SU-DHL-6 (cell line): ENCODE data around the gene CAPN5.

ENCODE experiments used
- H2AFZ ChIP-seq: fragments of 200-600 bp; sonication (generic); 2 replicates; pipeline ENCODE4 v1.6.1; 2014; ENCODE audit warnings: low read depth, mild to moderate bottlenecking, moderate library complexity, mixed read lengths, antibody characterized with exemption, low read length; ENCODE audit not compliant: severe bottlenecking
- H3F3A ChIP-seq: fragments of 200-600 bp; shearing (Covaris generic); 2 replicates; pipeline ENCODE4 v1.6.0; 2016; ENCODE audit warnings: antibody characterized with exemption, mild to moderate bottlenecking; ENCODE audit not compliant: insufficient read depth
- H3K27ac ChIP-seq: fragments of 200-600 bp; sonication (generic); 2 replicates; pipeline ENCODE4 v1.5.1; 2016; ENCODE audit warnings: low read depth, mild to moderate bottlenecking, low read length, moderate library complexity, mixed read lengths
- H3K27me3 ChIP-seq: fragments of 200-600 bp; sonication (generic), shearing (Covaris generic); 2 replicates; pipeline ENCODE4 v1.6.0; 2014; ENCODE audit warnings: mild to moderate bottlenecking, low read length
- H3K36me3 ChIP-seq: fragments of 200-600 bp; sonication (generic); 2 replicates; pipeline ENCODE4 v1.6.1; 2014; ENCODE audit warnings: mild to moderate bottlenecking, low read length, mixed read lengths
- H3K4me2 ChIP-seq: fragments of 300-600, 200-600 bp; shearing (Covaris generic), sonication (generic); 2 replicates; pipeline ENCODE4 v1.6.0; 2014; ENCODE audit warnings: low read length, low read depth, mild to moderate bottlenecking; ENCODE audit not compliant: poor library complexity, severe bottlenecking
- H3K4me3 ChIP-seq: fragments of 200-600 bp; sonication (generic); 2 replicates; pipeline ENCODE4 v1.5.1; 2014; ENCODE audit warnings: antibody characterized with exemption, low read length, mild to moderate bottlenecking, mixed read lengths; ENCODE audit not compliant: insufficient read depth, poor library complexity, severe bottlenecking
- H3K79me2 ChIP-seq: fragments of 200-600 bp; sonication (generic); 2 replicates; pipeline ENCODE4 v1.6.1; 2014; ENCODE audit warnings: mild to moderate bottlenecking, low read length, moderate library complexity; ENCODE audit not compliant: insufficient read depth
- H3K9ac ChIP-seq: fragments of 200-600 bp; sonication (generic); 2 replicates; pipeline ENCODE4 v1.7.0; 2014; ENCODE audit warnings: mild to moderate bottlenecking, low read length
- H3K9me2 ChIP-seq: fragments of 200-600 bp; sonication (generic); replicated peaks from 2 replicates; pipeline ENCODE4 v1.6.1; 2014; ENCODE audit warnings: low read length; ENCODE audit not compliant: insufficient read depth
- H3K9me3 ChIP-seq: fragments of 200-600 bp; sonication (generic); 2 replicates; pipeline ENCODE4 v1.6.1; 2014; ENCODE audit warnings: low read length, mixed read lengths; ENCODE audit not compliant: insufficient read depth
- H4K20me1 ChIP-seq: fragments of 200-600 bp; sonication (generic); 2 replicates; pipeline ENCODE4 v1.6.1; 2014; ENCODE audit warnings: low read depth, mild to moderate bottlenecking, antibody characterized with exemption, low read length, moderate library complexity, mixed read lengths
- EZH2phosphoT487 ChIP-seq: fragments of 200-600 bp; sonication (generic), shearing (Covaris generic); conservative IDR thresholded peaks from 2 replicates; pipeline ENCODE4 v1.6.1; 2018; ENCODE audit warnings: mild to moderate bottlenecking, antibody characterized with exemption, low read length, moderate library complexity, mixed read lengths
- TF ChIP-seq, protein P1 (sequence below): fragments of 200-600 bp; sonication (generic); IDR thresholded peaks from one replicate; pipeline ENCODE4 v1.5.1; 2017; ENCODE audit warnings: antibody characterized with exemption, mild to moderate bottlenecking, low read length, moderate library complexity; ENCODE audit not compliant: insufficient read depth, poor library complexity, severe bottlenecking

CAPN5 gene

DNA sequence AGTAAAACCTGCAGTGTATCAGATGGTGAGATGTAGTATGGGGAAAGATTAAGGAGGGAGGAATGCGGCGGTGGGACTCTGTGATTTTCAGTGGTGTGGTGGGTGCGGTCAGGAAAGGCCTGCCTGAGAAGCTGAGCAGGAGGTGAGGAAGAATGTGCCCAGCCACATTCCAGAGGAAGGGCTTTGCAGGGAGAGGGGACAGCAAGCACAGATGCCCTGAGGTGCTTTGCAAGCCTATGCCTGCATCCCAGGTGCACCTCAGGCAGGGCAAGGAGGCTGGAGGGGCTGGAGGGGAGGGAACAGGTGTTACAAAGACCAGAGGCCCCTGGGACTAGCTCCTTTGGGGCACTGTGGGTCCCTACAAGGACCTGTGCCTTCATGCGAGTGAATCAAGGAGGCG is 103.3 kb downstream of the CAPN5 start:
- no peaks in the 10 kb centered on the region for H4K20me1 ChIP-seq
- no peaks in the 10 kb centered on the region for H3K27me3 ChIP-seq
- no peaks in the 10 kb centered on the region for H3K9me2 ChIP-seq
- H3K4me2 ChIP-seq, result no peak overlapping the region
- no peak for TF ChIP-seq EZH2phosphoT487
- TF ChIP-seq, protein P1, sequence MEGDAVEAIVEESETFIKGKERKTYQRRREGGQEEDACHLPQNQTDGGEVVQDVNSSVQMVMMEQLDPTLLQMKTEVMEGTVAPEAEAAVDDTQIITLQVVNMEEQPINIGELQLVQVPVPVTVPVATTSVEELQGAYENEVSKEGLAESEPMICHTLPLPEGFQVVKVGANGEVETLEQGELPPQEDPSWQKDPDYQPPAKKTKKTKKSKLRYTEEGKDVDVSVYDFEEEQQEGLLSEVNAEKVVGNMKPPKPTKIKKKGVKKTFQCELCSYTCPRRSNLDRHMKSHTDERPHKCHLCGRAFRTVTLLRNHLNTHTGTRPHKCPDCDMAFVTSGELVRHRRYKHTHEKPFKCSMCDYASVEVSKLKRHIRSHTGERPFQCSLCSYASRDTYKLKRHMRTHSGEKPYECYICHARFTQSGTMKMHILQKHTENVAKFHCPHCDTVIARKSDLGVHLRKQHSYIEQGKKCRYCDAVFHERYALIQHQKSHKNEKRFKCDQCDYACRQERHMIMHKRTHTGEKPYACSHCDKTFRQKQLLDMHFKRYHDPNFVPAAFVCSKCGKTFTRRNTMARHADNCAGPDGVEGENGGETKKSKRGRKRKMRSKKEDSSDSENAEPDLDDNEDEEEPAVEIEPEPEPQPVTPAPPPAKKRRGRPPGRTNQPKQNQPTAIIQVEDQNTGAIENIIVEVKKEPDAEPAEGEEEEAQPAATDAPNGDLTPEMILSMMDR, result no peak
- H3K79me2 ChIP-seq, result no peaks in the 10 kb centered on the region
- no peak overlapping the region for H3K9ac ChIP-seq
- no peak overlapping the region for H2AFZ ChIP-seq
- H3K27ac ChIP-seq, result no peak overlapping the region
- no peaks in the 10 kb centered on the region for H3F3A ChIP-seq
- H3K4me3 ChIP-seq, result no peak overlapping the region
- H3K9me3 ChIP-seq, result no peaks in the 10 kb centered on the region
- no peaks in the 10 kb centered on the region for H3K36me3 ChIP-seq

DNA sequence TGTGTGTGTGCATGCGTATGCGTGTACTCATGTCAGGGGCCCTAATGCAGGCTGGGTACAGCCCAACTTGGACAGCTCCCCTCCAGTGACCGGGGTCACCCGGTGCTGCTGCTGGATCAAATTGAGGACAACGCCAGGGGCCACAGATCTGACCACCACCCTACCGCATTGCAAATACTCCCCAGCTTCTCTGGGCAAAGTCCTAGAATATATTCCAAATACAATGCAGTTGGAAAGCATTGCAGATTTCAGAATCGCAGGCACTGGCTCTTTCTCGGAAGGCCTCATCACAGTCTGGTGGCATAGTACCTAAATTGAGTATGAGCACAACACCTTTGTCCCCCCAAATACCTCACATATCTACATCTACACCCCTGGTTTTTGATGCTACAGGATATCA is 104.5 kb downstream of the CAPN5 start:
- no peaks in the 10 kb centered on the region for H3F3A ChIP-seq
- H3K27me3 ChIP-seq, result no peaks in the 10 kb centered on the region
- no peak overlapping the region for H3K27ac ChIP-seq
- no peak overlapping the region for H3K9ac ChIP-seq
- H3K4me2 ChIP-seq, result no peak overlapping the region
- H3K79me2 ChIP-seq, result no peaks in the 10 kb centered on the region
- H4K20me1 ChIP-seq, result no peaks in the 10 kb centered on the region
- no peaks in the 10 kb centered on the region for H3K36me3 ChIP-seq
- no peaks in the 10 kb centered on the region for H3K9me2 ChIP-seq
- TF ChIP-seq, protein P1, result no peak
- TF ChIP-seq EZH2phosphoT487, result no peak
- no peak overlapping the region for H3K4me3 ChIP-seq
- H2AFZ ChIP-seq, result no peak overlapping the region
- H3K9me3 ChIP-seq, result no peaks in the 10 kb centered on the region

DNA sequence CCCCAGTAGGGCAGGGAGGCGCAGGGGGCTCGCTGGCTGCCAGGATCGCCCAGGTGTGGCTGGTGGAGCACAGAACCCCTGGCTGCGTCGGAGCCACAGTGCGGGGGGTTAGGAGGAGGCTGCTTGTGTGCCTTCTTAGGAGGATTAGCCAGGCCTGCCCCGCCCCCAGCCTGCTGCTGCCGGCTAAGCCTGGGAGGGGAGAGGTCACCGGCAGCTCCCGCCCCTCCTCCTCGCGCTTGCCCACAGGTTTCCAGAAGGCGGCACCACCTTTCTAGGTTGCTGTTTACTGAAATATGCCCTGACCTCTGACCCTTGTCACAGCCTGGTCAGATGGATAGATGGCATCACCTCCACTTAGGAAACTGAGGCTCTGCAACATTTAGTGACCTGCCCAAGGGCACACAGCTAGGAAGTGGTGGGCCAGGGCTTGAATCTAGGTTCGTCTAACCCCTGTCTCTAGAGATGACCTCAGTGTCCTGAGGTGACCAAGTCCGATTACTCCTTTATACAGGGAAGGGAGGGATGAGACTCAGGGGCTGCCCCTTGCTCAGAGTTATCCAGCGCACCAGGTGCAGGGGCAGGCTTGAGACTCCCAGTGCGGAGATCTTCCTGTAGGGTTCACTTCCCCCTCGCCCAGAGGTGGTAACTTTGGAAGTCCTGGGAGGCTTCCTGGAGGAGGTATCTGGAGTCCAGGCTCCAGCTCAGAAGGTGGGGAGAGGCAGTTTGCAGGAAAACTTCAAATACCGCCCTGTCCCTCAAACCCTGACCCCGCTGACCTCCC is 105.3 kb downstream of the CAPN5 start:
- no peaks in the 10 kb centered on the region for H3K9me3 ChIP-seq

More for the DNA sequence above, 105.3 kb downstream of the CAPN5 start:
- no peak overlapping the region for H3K9ac ChIP-seq
- no peaks in the 10 kb centered on the region for H3K9me2 ChIP-seq
- H3K36me3 ChIP-seq, result no peaks in the 10 kb centered on the region
- no peaks in the 10 kb centered on the region for H4K20me1 ChIP-seq
- no peaks in the 10 kb centered on the region for H3K27me3 ChIP-seq
- no peak for TF ChIP-seq EZH2phosphoT487
- TF ChIP-seq, protein P1, result no peak
- H3K79me2 ChIP-seq, result no peaks in the 10 kb centered on the region
- no peak overlapping the region for H2AFZ ChIP-seq
- no peaks in the 10 kb centered on the region for H3F3A ChIP-seq
- no peak overlapping the region for H3K27ac ChIP-seq
- no peak overlapping the region for H3K4me3 ChIP-seq
- H3K4me2 ChIP-seq, result no peak overlapping the region
